ENCODE measurements around the gene DLK1.

DLK1 gene

GRCh38 chr14:100694579-100695422, 31.9 kb upstream of the DLK1 start:
- DNase-seq = no peak

- DNase-seq = no peak
These were observed 31.3 kb upstream of the DLK1 start for GRCh38 chr14:100695423-100695738.

GRCh38 chr14:100696008-100696407, 30.7 kb upstream of the DLK1 start:
- no peak for DNase-seq

DNA sequence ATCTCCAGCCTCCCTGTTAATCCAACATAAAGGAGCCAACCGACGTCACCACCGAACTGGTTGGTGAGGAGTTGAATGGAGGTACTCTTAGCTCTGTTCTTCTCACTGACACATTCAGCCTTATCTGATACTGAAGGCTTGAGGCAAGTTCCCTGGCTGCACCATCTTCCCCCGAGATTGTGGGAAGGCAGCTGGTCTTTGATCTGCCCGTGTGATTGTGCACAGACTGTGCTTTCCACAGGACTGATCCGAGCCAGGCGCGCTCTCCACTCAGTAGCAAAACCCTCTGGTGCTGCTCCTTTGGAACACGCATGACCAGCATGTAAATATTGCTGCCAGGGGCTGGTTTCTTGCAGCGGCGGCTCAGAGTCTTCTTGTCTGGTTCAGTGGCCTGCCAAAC, 30.1 kb upstream of the DLK1 start:
- DNase-seq = no peak

DNA sequence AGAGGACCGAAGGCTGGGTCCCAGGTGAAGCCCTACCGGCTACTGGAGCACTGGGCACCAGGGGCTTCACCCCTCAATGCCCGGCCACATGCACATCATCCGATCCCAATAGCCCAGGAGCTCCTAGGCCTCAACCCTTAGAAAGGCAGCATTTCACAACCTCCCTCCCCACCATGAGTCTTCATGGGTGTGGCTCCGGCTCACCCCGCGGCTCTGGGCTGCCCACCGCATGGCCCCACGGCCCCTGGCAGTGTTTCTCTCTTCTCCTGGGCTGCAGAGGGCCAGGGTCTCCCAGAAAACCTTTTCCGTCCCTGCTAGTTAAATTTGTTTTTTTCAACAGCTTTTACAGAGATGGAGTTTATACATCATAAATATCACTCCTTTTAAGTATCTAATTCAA, 28.6 kb upstream of the DLK1 start:
- no peak for DNase-seq

DNA sequence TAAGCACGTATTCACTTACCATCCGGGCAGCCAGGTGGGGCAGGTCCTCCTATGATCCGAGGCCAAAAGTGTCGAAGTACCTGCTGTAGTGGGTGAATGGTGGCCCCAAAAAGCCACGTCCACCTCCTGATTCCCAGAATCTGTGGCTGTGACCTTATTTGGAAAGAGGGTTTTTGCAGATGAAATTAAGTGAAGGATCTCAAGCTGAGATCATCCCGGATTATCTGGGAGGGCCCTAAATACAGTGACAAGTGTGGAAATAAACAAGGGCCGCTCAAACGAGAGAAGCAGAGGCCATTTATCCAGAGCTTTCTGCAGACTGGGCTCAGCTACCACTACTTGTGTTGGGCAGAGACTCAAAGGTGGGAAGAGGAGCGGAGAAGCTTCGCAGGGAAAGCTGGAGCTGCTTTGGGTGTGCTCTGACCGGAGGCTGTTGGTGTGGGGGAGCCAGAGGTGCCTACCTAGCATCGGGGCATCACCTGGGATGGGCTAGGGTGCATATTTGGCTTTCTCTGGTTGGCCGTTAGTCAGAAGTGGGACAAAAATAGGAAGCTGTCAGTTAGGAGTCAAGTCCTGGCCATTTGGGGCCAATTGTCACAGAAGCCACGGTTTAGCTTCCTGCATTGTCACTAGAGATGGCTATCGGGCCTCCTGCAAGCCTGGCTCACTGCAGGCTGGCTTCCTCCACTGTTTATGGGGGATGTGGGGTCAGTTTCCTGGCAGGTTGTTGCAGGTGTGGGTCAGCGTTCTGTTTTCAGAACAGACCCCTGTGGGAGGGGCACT, 27.8 kb upstream of the DLK1 start:
- DNase-seq = no peak

DNA sequence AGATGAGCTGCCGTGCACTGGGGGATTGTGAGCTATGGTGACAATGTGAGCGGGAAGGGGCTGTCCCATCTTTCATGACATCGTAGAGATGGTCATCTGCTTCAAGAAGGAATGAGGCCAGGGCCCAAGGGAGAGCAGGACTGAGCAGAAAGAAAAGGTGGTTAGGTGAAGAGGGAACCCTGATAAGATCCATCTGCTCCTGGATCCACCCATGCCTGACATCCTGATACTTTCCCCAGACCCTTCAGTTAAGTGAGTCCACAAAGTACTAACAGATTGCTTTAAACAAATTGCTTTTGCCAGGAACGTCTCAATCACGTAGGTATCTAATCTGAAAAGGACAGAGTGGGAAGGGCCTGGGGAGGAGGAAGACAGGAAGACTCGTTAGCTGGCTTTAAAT, 25.4 kb upstream of the DLK1 start:
- no peak for DNase-seq

DNA sequence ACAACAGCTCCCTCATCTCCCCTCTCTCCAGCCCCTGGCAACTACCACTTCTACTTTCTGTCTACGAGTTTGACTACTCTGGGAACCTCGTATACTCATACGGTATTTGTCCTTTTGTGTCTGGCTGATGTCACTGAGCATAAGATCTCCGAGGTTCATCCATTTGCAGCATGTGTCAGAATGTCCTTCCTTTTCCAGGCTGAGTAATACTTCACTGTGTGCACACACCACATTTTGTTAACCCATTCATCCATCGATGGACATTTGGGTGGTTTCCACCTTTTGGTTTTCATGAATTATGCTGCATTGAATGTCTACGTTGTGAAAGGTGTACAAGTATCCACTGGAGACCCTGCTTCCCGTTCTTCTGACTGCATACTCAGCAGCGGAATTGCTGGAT, 24.1 kb upstream of the DLK1 start:
- no peak for DNase-seq

DNA sequence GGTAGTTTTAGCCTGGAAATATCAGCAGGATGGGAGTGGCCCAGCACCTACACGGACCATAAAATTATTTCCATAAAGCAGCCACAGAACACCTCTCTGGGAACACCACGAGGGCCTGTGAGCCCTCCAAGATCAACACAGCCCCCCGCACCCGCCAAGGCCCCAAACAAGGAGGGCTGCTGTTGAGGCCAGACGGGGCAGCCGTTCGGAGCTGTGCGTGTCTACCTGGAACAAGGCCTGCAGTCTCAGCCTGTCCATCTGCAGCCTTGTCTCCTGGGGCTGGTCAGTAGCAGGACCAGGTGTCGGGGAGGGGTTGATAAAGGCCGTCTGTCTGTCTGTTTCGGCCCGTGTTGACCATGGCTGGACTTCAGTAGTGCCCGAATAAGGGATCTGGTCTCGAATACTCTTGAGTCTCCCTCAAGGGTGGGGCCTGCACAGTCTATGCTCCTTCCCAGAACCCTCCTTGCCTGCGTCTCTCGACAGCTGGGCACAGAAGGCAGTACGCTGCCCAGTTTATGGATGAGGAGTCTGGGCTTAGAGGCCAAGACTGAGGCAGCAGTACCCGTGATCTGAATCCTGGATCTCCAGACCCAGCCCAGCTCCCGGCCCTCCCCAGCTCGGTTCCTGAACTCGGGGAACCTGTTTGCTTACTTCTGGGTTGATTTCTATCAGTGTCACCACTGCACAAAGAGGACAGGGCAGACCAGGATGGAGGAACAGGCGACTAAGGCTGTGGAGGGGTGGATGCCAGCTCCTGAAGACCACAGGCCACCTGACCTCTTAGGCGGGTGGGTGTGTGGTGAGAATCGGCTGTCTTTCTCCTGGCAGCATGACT, 23.1 kb upstream of the DLK1 start:
- DNase-seq = no peak

DNA sequence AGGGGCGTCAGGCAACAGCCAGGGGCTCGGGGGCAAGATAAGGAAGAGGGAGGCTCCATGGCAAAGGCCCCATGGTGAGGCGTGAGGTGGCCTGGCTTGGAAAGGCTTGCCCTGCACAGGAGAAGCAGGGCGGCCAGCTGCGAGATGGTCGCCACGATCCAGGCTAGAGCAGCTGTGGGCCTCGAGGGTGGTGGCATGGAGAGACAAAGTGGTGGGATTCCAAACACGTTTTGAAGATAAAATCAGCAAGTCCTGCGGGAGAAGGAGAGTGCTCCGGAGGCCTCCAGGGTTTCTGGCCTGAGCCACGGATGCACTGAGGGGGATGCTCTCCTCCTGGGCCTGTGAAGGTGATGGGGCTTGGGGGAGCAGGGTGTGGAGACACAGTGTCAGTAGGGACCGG, 20.5 kb upstream of the DLK1 start:
- DNase-seq = no peak

GRCh38 chr14:100706860-100707259, 19.8 kb upstream of the DLK1 start:
- DNase-seq = no peak

- DNase-seq = no peak
These were observed 18.0 kb upstream of the DLK1 start for GRCh38 chr14:100708425-100709288.

- DNase-seq = no peak
These were observed 17.1 kb upstream of the DLK1 start for GRCh38 chr14:100709289-100710284.

- DNase-seq = no peak
These were observed 16.3 kb upstream of the DLK1 start for GRCh38 chr14:100710391-100710790.

DNA sequence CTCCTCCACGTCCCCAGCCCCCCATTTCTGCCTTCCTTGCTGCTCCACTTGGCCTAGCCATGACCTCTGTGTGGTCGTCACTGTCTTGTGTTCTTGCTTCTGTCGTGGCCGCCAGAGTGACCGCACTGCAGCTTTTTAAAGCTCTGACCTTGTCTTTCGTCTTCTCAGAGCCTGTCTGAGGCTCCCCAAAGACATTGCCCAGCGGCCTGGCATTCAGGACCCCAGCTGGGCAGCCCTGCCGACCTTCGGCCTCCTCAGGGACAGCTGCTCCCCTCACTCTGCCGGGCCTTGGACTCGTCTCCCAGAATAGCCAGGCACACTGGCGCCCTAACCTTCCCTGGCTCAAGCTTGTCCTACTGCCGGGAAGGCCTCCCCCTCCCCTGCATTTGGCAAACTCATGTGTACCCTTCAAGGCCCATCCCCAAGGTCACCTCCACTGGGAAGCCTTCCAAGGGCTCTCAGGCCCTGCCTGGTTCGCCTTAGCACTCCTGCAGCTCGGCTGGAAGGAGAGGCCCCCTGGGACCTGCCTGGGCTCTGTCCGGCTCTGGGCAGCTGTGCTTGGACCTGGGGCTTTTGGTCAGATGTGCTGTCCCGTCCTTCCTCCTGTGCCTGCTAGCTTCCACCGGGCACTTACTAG, 15.7 kb upstream of the DLK1 start:
- DNase-seq = no peak

GRCh38 chr14:100711493-100711892, 15.2 kb upstream of the DLK1 start:
- no peak for DNase-seq

DNA sequence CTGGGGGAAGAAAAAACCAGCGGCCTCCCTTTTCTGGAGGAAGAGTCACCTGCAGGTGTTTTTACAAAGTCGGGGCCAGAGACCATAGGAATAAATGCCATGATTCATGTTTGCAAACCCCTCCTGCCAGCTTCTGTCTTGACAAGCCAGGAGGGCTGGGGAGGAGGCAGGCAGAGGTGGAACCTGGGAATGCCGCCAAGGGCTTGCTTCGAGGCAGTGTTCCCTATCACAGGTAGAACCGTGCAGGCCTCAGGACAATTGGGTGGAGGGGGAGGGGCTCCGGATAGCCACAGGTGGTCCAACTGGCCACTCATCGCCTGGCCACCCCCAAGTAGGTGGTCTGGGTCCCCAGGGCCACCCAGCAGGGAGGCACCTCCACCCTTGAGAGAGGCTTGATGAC, 14.2 kb upstream of the DLK1 start:
- no peak for DNase-seq

DNA sequence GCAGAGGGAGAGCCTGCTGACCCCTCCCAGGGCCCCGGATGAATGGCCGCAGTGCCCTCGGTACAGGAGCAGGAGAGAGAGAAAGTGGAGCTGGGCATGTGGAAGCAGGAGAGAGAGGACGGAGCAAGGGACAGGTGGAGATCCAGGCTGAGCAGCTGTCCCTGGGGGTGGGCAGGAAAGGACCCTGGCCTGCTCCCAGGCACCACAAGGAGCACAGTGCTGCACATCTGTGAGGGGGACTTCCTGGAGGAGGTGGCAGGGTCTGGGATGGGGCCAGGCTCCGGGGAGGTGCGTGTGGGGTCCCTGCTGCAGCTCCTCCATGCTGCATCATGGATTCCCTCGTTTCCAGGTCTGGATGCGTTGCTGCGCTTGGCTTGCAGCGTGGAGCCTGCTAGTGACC, 13.0 kb upstream of the DLK1 start:
- no peak for DNase-seq

- DNase-seq = no peak
These were observed 12.3 kb upstream of the DLK1 start for GRCh38 chr14:100714258-100714892.

DNA sequence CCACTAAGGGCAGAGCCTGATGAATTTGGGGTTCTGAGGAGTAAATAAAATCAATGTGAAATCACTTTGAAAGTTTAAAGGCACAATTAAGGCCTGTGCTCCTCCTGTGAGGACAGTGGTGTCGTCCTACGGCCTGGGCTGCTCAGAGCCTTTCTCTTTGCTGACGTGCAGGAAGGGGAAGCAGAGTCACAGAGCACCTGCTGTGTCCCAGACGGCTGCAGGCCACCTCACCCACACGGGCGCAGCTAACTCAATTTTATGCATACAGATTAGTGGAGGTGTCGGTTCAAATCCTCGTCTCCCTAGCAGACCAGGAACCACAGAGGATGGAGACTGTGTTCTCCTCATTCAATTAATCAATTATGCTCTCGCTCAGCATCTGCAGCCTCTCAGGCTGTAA, 11.4 kb upstream of the DLK1 start:
- no peak for DNase-seq
